A549 (cell line): ENCODE results near the gene NLK. TPM values are rescaled to one million over a fixed set of nuclear protein-coding genes. Genes with fewer than 3 reads are reported as not detected.

Source experiments
- ATAC-seq, 2 experiments: fragments of 200-7000 bp in 1 of 2; fragments of >200 bp in 1 of 2; cut with Nextera tagmentation in 1 of 2; cut with Tn5 transposase in 1 of 2; 3 replicates each; pipeline versions ENCODE4 v1.8.0 to v1.9.1; 2018 to 2020; ENCODE audit warnings: mild to moderate bottlenecking in 1 of 2, moderate library complexity in 1 of 2
- CTCF ChIA-PET: fragments of 300-600 bp; sonication (Branson Sonifier 250); formaldehyde crosslinking; extraction: SDS; loops from one replicate; lab custom pipeline; 2021; ENCODE audit warnings: antibody characterized with exemption, inconsistent platforms; lab: Yijun Ruan, JAX
- POLR2A ChIA-PET: fragments of 350-600 bp; formaldehyde crosslinking; extraction: SDS; loops from one replicate; lab custom pipeline; 2021; ENCODE audit warnings: antibody characterized with exemption, inconsistent platforms; lab: Yijun Ruan, JAX
- DNase-seq, 2 experiments: peaks; one replicate each; pipeline versions ENCODE4 v3.0.0 to v3.0.0-alpha.2; 2011 to 2016; ENCODE audit warnings: low read depth in 1 of 2, low spot score in 1 of 2
- FAIRE-seq: peaks from 2 replicates; lab custom pipeline; 2011; peaks lifted over from hg19 to GRCh38; lab: Jason Lieb, UNC
- H3K27ac ChIP-seq, 2 experiments: fragments of >200 bp; sonication (Bioruptor Twin); formaldehyde crosslinking; 3 replicates each; pipeline ENCODE4 v1.5.1; 2016 to 2017
- H3K4me1 ChIP-seq: fragments of >200 bp; sonication (Bioruptor Twin); formaldehyde crosslinking; 3 replicates; pipeline ENCODE4 v1.6.1; 2016
- H3K4me2 ChIP-seq: fragments of >200 bp; sonication (Bioruptor Twin); formaldehyde crosslinking; 3 replicates; pipeline ENCODE4 v1.6.1; 2016
- H3K4me3 ChIP-seq: fragments of >200 bp; sonication (Bioruptor Twin); formaldehyde crosslinking; 3 replicates; pipeline ENCODE4 v1.5.1; 2016
- H3K9me3 ChIP-seq: fragments of >200 bp; sonication (Bioruptor Twin); formaldehyde crosslinking; 3 replicates; pipeline ENCODE4 v1.6.1; 2016
- BCL3 ChIP-seq: fragments of >200 bp; sonication (Bioruptor Twin); formaldehyde crosslinking; IDR thresholded peaks from 3 replicates; pipeline ENCODE4 v1.6.1; 2016
- BHLHE40 ChIP-seq: IDR thresholded peaks from 2 replicates; pipeline ENCODE4 v1.6.1; 2012; ENCODE audit warnings: low read depth, low read length, inconsistent platforms
- CBX2 ChIP-seq: fragments of 200-600 bp; sonication (generic); IDR thresholded peaks from 2 replicates; pipeline ENCODE4 v1.6.1; 2016; ENCODE audit warnings: low read depth, mild to moderate bottlenecking, borderline replicate concordance
- CHD4 ChIP-seq: fragments of 200-600 bp; sonication (generic); IDR thresholded peaks from 2 replicates; pipeline ENCODE4 v1.6.1; 2016; ENCODE audit warnings: antibody characterized with exemption, mild to moderate bottlenecking, borderline replicate concordance
- E2F6 ChIP-seq: IDR thresholded peaks from 2 replicates; pipeline ENCODE4 v1.6.1; 2012; ENCODE audit warnings: low read depth, borderline replicate concordance
- EHF ChIP-seq: fragments of 250-450 bp; sonication (Bioruptor Pico); IDR thresholded peaks from 2 replicates; pipeline ENCODE4 v1.5.0; 2020; ENCODE audit warnings: mild to moderate bottlenecking
- EP300 ChIP-seq, 2 experiments: fragments of >200 bp; sonication (Bioruptor Twin); formaldehyde crosslinking; IDR thresholded peaks; 2 replicates in 1 of 2; 3 replicates in 1 of 2; pipeline ENCODE4 v1.6.1; 2016 to 2017
- ESRRA ChIP-seq: fragments of 150-350 bp; IDR thresholded peaks from 2 replicates; pipeline ENCODE4 v1.6.1; 2014; ENCODE audit warnings: mild to moderate bottlenecking, low read length, borderline replicate concordance
- FOSL2 ChIP-seq, 2 experiments: fragments of 450-650 bp in 1 of 2; fragments of >200 bp in 1 of 2; sonication (Bioruptor Twin) in 1 of 2; formaldehyde crosslinking; IDR thresholded peaks; 2 replicates each; pipeline versions ENCODE4 v1.5.0 to v1.6.1; 2016 to 2020; ENCODE audit warnings: mild to moderate bottlenecking in 1 of 2, moderate library complexity in 1 of 2
- HEYL ChIP-seq: fragments of 250-450 bp; sonication (Bioruptor Pico); IDR thresholded peaks from 2 replicates; pipeline ENCODE4 v1.8.0; 2021; ENCODE audit warnings: mild to moderate bottlenecking, moderate library complexity
- HOXA7 ChIP-seq: fragments of 250-450 bp; sonication (Bioruptor Pico); IDR thresholded peaks from 2 replicates; pipeline ENCODE4 v1.5.0; 2020; ENCODE audit warnings: mild to moderate bottlenecking, moderate library complexity
- HOXB13 ChIP-seq: fragments of 250-450 bp; sonication (Bioruptor Pico); IDR thresholded peaks from 2 replicates; pipeline ENCODE4 v1.5.0; 2020; ENCODE audit warnings: low read depth, mild to moderate bottlenecking, moderate library complexity
- KDM1A ChIP-seq: fragments of 200-600 bp; sonication (generic); IDR thresholded peaks from 2 replicates; pipeline ENCODE4 v1.6.1; 2016; ENCODE audit warnings: low read depth, mild to moderate bottlenecking
- MAZ ChIP-seq: fragments of 150-350 bp; IDR thresholded peaks from 2 replicates; pipeline ENCODE4 v1.6.1; 2014; ENCODE audit warnings: antibody characterized with exemption, low read depth, low read length, borderline replicate concordance
- NFE2L2 ChIP-seq: fragments of 150-350 bp; conservative IDR thresholded peaks from 2 replicates; pipeline ENCODE4 v1.6.1; 2014; ENCODE audit warnings: low read length
- NR3C1 ChIP-seq: fragments of >200 bp; sonication (Bioruptor Twin); formaldehyde crosslinking; IDR thresholded peaks from 3 replicates; pipeline ENCODE4 v1.6.1; 2017
- PBX3 ChIP-seq: IDR thresholded peaks from 2 replicates; pipeline ENCODE4 v1.6.1; 2012
- POLR2AphosphoS2 ChIP-seq: conservative IDR thresholded peaks from 2 replicates; pipeline ENCODE4 v1.6.1; 2012; ENCODE audit warnings: low read length, improper control_type of control experiment, inconsistent platforms
- RCOR1 ChIP-seq: fragments of 150-350 bp; IDR thresholded peaks from 2 replicates; pipeline ENCODE4 v1.6.1; 2014; ENCODE audit warnings: antibody characterized with exemption, low read length, low read depth
- REST ChIP-seq: fragments of 200-600 bp; sonication (generic); IDR thresholded peaks from 2 replicates; pipeline ENCODE4 v1.6.1; 2016; ENCODE audit warnings: antibody characterized with exemption, mild to moderate bottlenecking, moderate library complexity
- RFX5 ChIP-seq: fragments of 450-650 bp; IDR thresholded peaks from 2 replicates; pipeline ENCODE4 v1.7.1; 2014; ENCODE audit warnings: antibody characterized with exemption, mild to moderate bottlenecking, moderate library complexity
- RNF2 ChIP-seq: fragments of 200-600 bp; sonication (generic); IDR thresholded peaks from 2 replicates; pipeline ENCODE4 v1.6.1; 2016; ENCODE audit warnings: low read depth, mild to moderate bottlenecking, antibody characterized with exemption, moderate library complexity, borderline replicate concordance
- TFCP2L1 ChIP-seq: fragments of 250-450 bp; sonication (Bioruptor Pico); IDR thresholded peaks from 2 replicates; pipeline ENCODE4 v1.5.0; 2021; ENCODE audit warnings: mild to moderate bottlenecking
- USF2 ChIP-seq: fragments of 450-650 bp; IDR thresholded peaks from 2 replicates; pipeline ENCODE4 v1.6.1; 2014; ENCODE audit warnings: antibody characterized with exemption
- ZNF302 ChIP-seq: fragments of 250-450 bp; sonication (Bioruptor Pico); IDR thresholded peaks from 2 replicates; pipeline ENCODE4 v1.9.0; 2021; ENCODE audit warnings: inconsistent platforms, mild to moderate bottlenecking, moderate library complexity
- WGBS: methylation state at CpG from one replicate; pipeline ENCODE4 v1.1.6; 2017; ENCODE audit errors: missing lambda C conversion rate; 5-methylcytosine and 5-hydroxymethylcytosine counted together
- polyA plus RNA-seq, 4 experiments: library from polyadenylated mRNA; depleted of rRNA in 3 of 4; stranded (reverse); fragments of >200 nt; fragmentation: RNase III in 1 of 4; extraction: RNeasy Plus Mini Kit Qiagen cat#74134 plus additional on column Dnase treatment in 1 of 4; gene quantifications; 2 replicates in 3 of 4; 3 replicates in 1 of 4; pipeline ENCODE4 v1.2.3, GENCODE V29; 2011 to 2017
- TF ChIP-seq, protein P1 (sequence below): fragments of 150-350 bp; IDR thresholded peaks from 2 replicates; pipeline ENCODE4 v1.6.1; 2014; ENCODE audit warnings: low read depth, mild to moderate bottlenecking, low read length
- TF ChIP-seq, protein P2 (sequence below): fragments of 250-450 bp; sonication (Bioruptor Pico); IDR thresholded peaks from 2 replicates; pipeline ENCODE4 v1.5.0; 2020; ENCODE audit warnings: low read depth, mild to moderate bottlenecking, moderate library complexity

The NLK gene
- polyA plus RNA-seq, 2 of the 4 experiments (the other 2 are of a cell fraction), result 11.8 to 26.5 TPM

DNA sequence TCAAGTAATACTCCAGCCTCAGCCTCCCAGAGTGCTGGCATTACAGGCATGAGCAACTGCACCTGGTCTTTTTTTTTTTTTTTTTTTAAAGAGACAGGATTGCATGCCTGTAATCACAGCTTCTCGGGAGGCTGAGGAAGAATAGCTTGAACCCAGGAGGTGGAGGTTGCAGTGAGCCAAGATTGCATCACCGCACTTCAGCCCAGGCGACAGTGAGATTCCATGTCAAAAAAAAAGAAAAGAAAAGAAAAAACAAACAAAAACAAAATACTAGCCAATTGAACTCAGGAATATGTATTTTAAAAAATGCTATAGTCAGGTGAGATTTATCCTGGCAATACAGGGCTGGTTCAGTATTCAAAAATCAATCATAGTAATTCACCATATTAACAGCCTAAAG is 158.8 kb downstream of the NLK start:
- FAIRE-seq (no peak), ATAC-seq (no peak), DNase-seq (no peak)
- CTCF ChIA-PET, result interaction anchor here (1.0 to 1.8 kb wide), 3 partner anchors 9 to 48 kb away, joined by 4 to 6 read pairs (median 5); no protein-coding TSS in a partner anchor
- Histone ChIP-seq H3K27ac (no peak overlapping the region), H3K4me1 (peaks cover 5% of the 10 kb centered on the region; the same call in 2 of the 3 replicates), H3K4me2 (no peak overlapping the region), H3K9me3 (no peaks in the 10 kb centered on the region), H3K4me3 (no peak overlapping the region)
- 86% methylated on average over 3 of the region's 3 CpGs for WGBS
- no peak for TF ChIP-seq KDM1A
- no peak for TF ChIP-seq HOXA7 (CRISPR knock-in tag)
- TF ChIP-seq POLR2AphosphoS2, result no peak
- TF ChIP-seq, protein P1, sequence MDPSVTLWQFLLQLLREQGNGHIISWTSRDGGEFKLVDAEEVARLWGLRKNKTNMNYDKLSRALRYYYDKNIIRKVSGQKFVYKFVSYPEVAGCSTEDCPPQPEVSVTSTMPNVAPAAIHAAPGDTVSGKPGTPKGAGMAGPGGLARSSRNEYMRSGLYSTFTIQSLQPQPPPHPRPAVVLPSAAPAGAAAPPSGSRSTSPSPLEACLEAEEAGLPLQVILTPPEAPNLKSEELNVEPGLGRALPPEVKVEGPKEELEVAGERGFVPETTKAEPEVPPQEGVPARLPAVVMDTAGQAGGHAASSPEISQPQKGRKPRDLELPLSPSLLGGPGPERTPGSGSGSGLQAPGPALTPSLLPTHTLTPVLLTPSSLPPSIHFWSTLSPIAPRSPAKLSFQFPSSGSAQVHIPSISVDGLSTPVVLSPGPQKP, result no peak
- no peak for TF ChIP-seq HOXB13 (CRISPR knock-in tag)
- TF ChIP-seq EHF (CRISPR knock-in tag), result no peak
- no peak for TF ChIP-seq MAZ
- no peak for TF ChIP-seq NR3C1
- TF ChIP-seq E2F6, result no peak
- no peak for TF ChIP-seq ZNF302 (CRISPR knock-in tag)
- no peak for TF ChIP-seq RNF2
- TF ChIP-seq NFE2L2, result no peak
- no peak for TF ChIP-seq CHD4
- no peak for TF ChIP-seq CBX2
- no peak for TF ChIP-seq HEYL
- POLR2A ChIA-PET, result no interaction called here

DNA sequence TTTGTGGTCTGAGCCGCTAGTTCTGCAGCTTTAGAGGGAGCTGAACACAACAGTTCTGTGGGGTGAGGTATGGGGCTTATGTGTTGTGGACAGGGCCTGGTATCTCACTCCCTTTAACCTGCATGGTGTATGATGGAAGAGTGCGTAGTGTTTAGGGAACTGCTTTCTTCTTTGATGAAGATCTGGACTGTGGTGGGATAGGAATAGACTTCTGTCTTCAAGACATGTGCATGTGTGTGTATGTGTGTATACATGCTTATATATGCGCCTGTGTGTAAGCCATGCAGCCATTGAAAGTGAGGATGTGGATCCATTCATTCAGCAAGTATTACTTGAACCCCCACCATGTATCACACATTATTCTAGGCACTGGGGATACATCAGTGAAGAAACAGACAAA is 161.8 kb downstream of the NLK start:
- ChIA-PET POLR2A (interaction anchor here (0.6 to 1.0 kb wide), 2 partner anchors 14 to 23 kb away, joined by 4 to 5 read pairs; no protein-coding TSS in a partner anchor), CTCF (no interaction called here)
- Histone ChIP-seq H3K4me3 (no peak overlapping the region), H3K4me1 (peaks cover 5% of the 10 kb centered on the region; the same call in 2 of the 3 replicates), H3K9me3 (no peaks in the 10 kb centered on the region), H3K27ac (no peak overlapping the region), H3K4me2 (0 out of 3 replicates have a peak overlapping the region, but pooled peaks have one; percentile 7)
- peak; percentile 40 to 53; a peak in 3 of 6 replicates for ATAC-seq
- WGBS, result 94% methylated on average over 3 of the region's 3 CpGs
- no peak for FAIRE-seq
- DNase-seq, result no peak
- no peak for TF ChIP-seq BHLHE40
- TF ChIP-seq RCOR1, result no peak
- TF ChIP-seq TFCP2L1, result no peak
- TF ChIP-seq USF2, result no peak
- TF ChIP-seq RFX5, result no peak
- TF ChIP-seq REST, result no peak
- TF ChIP-seq FOSL2 (IDR thresholded peaks at IDR 0.05), result no peak
- no peak for TF ChIP-seq FOSL2 (CRISPR knock-in tag; IDR thresholded peaks at IDR 0.05)
- no peak for TF ChIP-seq PBX3
- no peak for TF ChIP-seq ESRRA
- no peak for TF ChIP-seq BCL3
- no peak for TF ChIP-seq EP300 (IDR thresholded peaks at IDR 0.05)
- TF ChIP-seq, protein P2, sequence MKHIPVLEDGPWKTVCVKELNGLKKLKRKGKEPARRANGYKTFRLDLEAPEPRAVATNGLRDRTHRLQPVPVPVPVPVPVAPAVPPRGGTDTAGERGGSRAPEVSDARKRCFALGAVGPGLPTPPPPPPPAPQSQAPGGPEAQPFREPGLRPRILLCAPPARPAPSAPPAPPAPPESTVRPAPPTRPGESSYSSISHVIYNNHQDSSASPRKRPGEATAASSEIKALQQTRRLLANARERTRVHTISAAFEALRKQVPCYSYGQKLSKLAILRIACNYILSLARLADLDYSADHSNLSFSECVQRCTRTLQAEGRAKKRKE, result no peak
